Loucy (cell line): ENCODE data around the gene KLF7.

Experiments
- EZH2phosphoT487 ChIP-seq: fragments of 200-600 bp; IDR thresholded peaks from 2 replicates; pipeline ENCODE4 v1.6.1; 2018; ENCODE audit warnings: antibody characterized with exemption, mild to moderate bottlenecking, moderate library complexity, borderline replicate concordance
- TF ChIP-seq, protein P1 (sequence below): fragments of 200-600 bp; sonication (generic); conservative IDR thresholded peaks from 2 replicates; pipeline ENCODE4 v1.5.1; 2014; ENCODE audit warnings: mild to moderate bottlenecking, antibody characterized with exemption, low read length

DNA sequence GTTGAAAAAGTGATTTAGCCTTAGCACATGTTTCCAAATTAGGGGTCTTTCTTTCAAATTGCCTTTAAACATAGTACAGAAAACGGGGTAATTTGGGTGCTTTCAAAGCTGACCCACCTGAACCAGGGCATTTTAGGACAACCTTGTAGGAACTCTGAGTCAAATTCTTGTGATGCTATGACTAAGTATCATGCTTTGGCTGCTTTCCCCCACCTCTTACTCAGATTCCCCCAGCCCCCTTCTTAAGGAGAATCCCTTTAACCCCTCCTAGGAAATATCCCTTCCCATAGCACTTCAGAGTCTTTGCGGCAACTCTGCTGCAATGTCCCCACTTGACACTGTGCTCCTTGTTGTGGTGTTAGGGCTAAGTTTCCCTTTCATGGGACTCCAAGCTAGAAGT is 18.6 kb upstream of the KLF7 start:
- TF ChIP-seq, protein P1, sequence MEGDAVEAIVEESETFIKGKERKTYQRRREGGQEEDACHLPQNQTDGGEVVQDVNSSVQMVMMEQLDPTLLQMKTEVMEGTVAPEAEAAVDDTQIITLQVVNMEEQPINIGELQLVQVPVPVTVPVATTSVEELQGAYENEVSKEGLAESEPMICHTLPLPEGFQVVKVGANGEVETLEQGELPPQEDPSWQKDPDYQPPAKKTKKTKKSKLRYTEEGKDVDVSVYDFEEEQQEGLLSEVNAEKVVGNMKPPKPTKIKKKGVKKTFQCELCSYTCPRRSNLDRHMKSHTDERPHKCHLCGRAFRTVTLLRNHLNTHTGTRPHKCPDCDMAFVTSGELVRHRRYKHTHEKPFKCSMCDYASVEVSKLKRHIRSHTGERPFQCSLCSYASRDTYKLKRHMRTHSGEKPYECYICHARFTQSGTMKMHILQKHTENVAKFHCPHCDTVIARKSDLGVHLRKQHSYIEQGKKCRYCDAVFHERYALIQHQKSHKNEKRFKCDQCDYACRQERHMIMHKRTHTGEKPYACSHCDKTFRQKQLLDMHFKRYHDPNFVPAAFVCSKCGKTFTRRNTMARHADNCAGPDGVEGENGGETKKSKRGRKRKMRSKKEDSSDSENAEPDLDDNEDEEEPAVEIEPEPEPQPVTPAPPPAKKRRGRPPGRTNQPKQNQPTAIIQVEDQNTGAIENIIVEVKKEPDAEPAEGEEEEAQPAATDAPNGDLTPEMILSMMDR: no peak
- no peak for TF ChIP-seq EZH2phosphoT487
